ENCODE results near the gene FGF4. TPM values are rescaled to one million over a fixed set of nuclear protein-coding genes. Genes with fewer than 3 reads are reported as not detected.

Gene FGF4
- total RNA-seq, 1 experiment from 2014 or later, result not detected

DNA sequence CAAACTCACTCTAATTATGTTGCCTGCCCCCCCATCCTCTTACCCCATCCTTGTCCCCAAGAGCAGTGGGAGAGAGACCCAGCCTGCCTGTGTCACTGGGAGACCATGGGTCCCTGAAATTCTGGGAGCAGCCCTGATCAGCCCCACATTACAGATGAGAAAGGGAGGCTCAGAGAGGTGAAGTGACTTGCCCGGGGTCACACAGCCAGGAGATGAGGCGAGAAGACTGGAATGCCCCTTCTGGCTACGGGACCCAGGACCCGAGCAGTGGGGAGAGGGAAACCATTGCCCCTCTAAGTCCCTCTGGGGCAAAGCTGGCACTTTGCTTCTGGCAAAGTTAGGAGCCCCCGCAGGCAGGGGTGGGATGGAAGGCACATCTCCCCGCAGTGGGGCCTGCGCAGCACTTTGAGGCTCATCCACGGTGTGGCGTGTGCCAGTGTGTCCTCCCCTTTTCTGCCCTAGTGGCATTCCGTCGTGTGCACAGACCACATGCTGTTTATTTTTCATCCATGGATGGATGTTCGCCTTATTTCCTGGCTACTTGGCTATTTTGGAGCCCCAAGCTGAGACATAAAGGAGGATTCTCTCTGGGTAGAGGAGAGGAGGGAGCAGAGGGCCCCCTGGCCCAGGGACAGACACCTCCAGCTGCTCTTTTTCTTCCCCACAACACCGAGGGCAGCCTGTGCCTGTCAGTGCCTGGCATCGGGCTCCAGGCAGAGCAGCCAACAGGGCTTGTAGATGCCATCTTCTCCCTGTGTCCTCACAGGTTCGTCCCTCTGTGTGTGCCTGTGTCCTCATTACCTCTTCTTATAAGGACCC is 47.7 kb upstream of the FGF4 start:
- no peak for DNase-seq (ENCODE audit: low read depth, low spot score)
- Histone ChIP-seq H3K9me2 (ENCODE audit: insufficient read depth) (no peaks in the 10 kb centered on the region), H4K20me1 (ENCODE audit: insufficient read depth) (no peaks in the 10 kb centered on the region), H3K36me3 (ENCODE audit: control insufficient read depth in 1 of 2, insufficient read depth in 2 of 2, low read length in 2 of 2) (no peaks in the 10 kb centered on the region), H3K4me3 (replicated peaks in 1 of 2; ENCODE audit: low read depth in 1 of 2, low read length in 2 of 2) (no peak overlapping the region), H3K9me3 (ENCODE audit: control insufficient read depth in 1 of 2, insufficient read depth in 1 of 2, low read depth in 1 of 2, low read length in 2 of 2) (no peaks in the 10 kb centered on the region), H3K79me2 (ENCODE audit: insufficient read depth, low read length) (no peaks in the 10 kb centered on the region), H3K27me3 (ENCODE audit: insufficient read depth, low read length) (no peaks in the 10 kb centered on the region; the same call in 1 of the 2 replicates), H2AFZ (ENCODE audit: low read depth, low read length, poor library complexity, severe bottlenecking) (no peak overlapping the region), H3K27ac (ENCODE audit: low read depth, low read length) (no peak overlapping the region), H3K4me2 (ENCODE audit: low read length) (no peak overlapping the region), H3K9ac (ENCODE audit: low read length) (no peak overlapping the region), H3K4me1 (ENCODE audit: control insufficient read depth in 1 of 2, insufficient read depth in 2 of 2, low read length in 2 of 2) (peaks cover 16 to 35% of the 10 kb centered on the region in 2 experiments)
- no peak for TF ChIP-seq ELF1 (IDR thresholded peaks at IDR 0.05; ENCODE audit: borderline replicate concordance, low read depth)
- TF ChIP-seq ATF3 (IDR thresholded peaks at IDR 0.05), result no peak
- TF ChIP-seq ZFX (IDR thresholded peaks at IDR 0.05), result no peak
- no peak for TF ChIP-seq SIN3A (IDR thresholded peaks at IDR 0.05; ENCODE audit: low read depth)
- no peak for TF ChIP-seq FOSL1 (IDR thresholded peaks at IDR 0.05; ENCODE audit: low read depth)
- TF ChIP-seq YY1 (IDR thresholded peaks at IDR 0.05; ENCODE audit: extremely low read depth, insufficient replicate concordance, low read depth, low read length), result no peak
- no peak for TF ChIP-seq JUND (IDR thresholded peaks at IDR 0.05)
- TF ChIP-seq, protein P1, sequence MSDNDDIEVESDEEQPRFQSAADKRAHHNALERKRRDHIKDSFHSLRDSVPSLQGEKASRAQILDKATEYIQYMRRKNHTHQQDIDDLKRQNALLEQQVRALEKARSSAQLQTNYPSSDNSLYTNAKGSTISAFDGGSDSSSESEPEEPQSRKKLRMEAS (IDR thresholded peaks at IDR 0.05), result no peak
- TF ChIP-seq, protein P2, sequence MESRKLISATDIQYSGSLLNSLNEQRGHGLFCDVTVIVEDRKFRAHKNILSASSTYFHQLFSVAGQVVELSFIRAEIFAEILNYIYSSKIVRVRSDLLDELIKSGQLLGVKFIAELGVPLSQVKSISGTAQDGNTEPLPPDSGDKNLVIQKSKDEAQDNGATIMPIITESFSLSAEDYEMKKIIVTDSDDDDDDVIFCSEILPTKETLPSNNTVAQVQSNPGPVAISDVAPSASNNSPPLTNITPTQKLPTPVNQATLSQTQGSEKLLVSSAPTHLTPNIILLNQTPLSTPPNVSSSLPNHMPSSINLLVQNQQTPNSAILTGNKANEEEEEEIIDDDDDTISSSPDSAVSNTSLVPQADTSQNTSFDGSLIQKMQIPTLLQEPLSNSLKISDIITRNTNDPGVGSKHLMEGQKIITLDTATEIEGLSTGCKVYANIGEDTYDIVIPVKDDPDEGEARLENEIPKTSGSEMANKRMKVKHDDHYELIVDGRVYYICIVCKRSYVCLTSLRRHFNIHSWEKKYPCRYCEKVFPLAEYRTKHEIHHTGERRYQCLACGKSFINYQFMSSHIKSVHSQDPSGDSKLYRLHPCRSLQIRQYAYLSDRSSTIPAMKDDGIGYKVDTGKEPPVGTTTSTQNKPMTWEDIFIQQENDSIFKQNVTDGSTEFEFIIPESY (IDR thresholded peaks at IDR 0.05; ENCODE audit: extremely low read depth, insufficient replicate concordance, low read length), result no peak
- no peak for TF ChIP-seq TCF7L2 (IDR thresholded peaks at IDR 0.05; ENCODE audit: borderline replicate concordance, extremely low read depth, insufficient read depth, insufficient read length)
- TF ChIP-seq CBX3 (IDR thresholded peaks at IDR 0.05; ENCODE audit: low read depth), result no peak
- TF ChIP-seq SP1 (IDR thresholded peaks at IDR 0.05; ENCODE audit: low read depth), result no peak
- TF ChIP-seq POLR2AphosphoS5 (IDR thresholded peaks at IDR 0.05; ENCODE audit: low read depth, low read length), result no peak
- TF ChIP-seq EZH2 (IDR thresholded peaks at IDR 0.05), result no peak
- TF ChIP-seq EGR1 (IDR thresholded peaks at IDR 0.05; ENCODE audit: low read depth), result no peak
- TF ChIP-seq RAD21 (IDR thresholded peaks at IDR 0.05; ENCODE audit: low read depth), result no peak
- no peak for TF ChIP-seq CEBPB (IDR thresholded peaks at IDR 0.05; ENCODE audit: low read depth)
- RAD21 ChIA-PET (ENCODE audit: low non-redundant PET in 1 of 2, low total read pairs in 2 of 2, uncharacterized antibody in 2 of 2, unreplicated experiment in 2 of 2), result no interaction called here
- POLR2A ChIA-PET, result no interaction called here
- BruUV-seq (replicated peaks), result no TSS peak
- CTCF ChIA-PET, result no interaction called here
- no peak for ATAC-seq
- intact Hi-C loops (cut with micrococcal nuclease), result no loop called here

Measured in HCT116 (cell line).